GM18909 (cell line): ENCODE measurements around the gene RANBP3.
"Not testable (repeated sequence)": the region's sequence is repeated elsewhere in the genome, so short reads cannot be mapped to it uniquely, and the experiment has no call there.

Source experiments
- ATAC-seq: cut with Tn5 transposase; IDR thresholded peaks from one replicate; pipeline ENCODE4 v1.9.1; 2021; ENCODE audit warnings: mild to moderate bottlenecking; ENCODE audit not compliant: unreplicated experiment, poor library complexity

RANBP3 gene

GRCh38 chr19:5893907-5894703 is 83.8 kb downstream of the RANBP3 start:
- ATAC-seq: no peak

- ATAC-seq: no peak
Measured at GRCh38 chr19:5893296-5893903, 84.5 kb downstream of the RANBP3 start.

- no peak for ATAC-seq
Measured at GRCh38 chr19:5892772-5893275, 85.1 kb downstream of the RANBP3 start.

GRCh38 chr19:5891938-5892771 is 85.8 kb downstream of the RANBP3 start:
- no peak for ATAC-seq

- ATAC-seq: no peak
Measured at GRCh38 chr19:5891572-5891937, 86.4 kb downstream of the RANBP3 start.

GRCh38 chr19:5890099-5890498 is 87.8 kb downstream of the RANBP3 start:
- ATAC-seq: no peak

- no peak for ATAC-seq
Measured at GRCh38 chr19:5889288-5889971, 88.5 kb downstream of the RANBP3 start.

- ATAC-seq: not testable (repeated sequence)
Measured at GRCh38 chr19:5884065-5884811, 93.7 kb downstream of the RANBP3 start.

GRCh38 chr19:5883157-5883873 is 94.6 kb downstream of the RANBP3 start:
- ATAC-seq: not testable (repeated sequence)

- ATAC-seq: no peak
Measured at GRCh38 chr19:5882421-5882968, 95.4 kb downstream of the RANBP3 start.

GRCh38 chr19:5881543-5882299 is 96.2 kb downstream of the RANBP3 start:
- no peak for ATAC-seq

GRCh38 chr19:5880604-5881078 is 97.3 kb downstream of the RANBP3 start:
- no peak for ATAC-seq

GRCh38 chr19:5880196-5880595 is 97.7 kb downstream of the RANBP3 start:
- ATAC-seq: no peak

GRCh38 chr19:5877882-5878281 is 100.1 kb downstream of the RANBP3 start:
- no peak for ATAC-seq

- ATAC-seq: no peak
Measured at GRCh38 chr19:5877427-5877826, 100.5 kb downstream of the RANBP3 start.

- ATAC-seq: not testable (repeated sequence)
Measured at GRCh38 chr19:5874496-5874895, 103.4 kb downstream of the RANBP3 start.

GRCh38 chr19:5873617-5874199 is 104.2 kb downstream of the RANBP3 start:
- no peak for ATAC-seq
